GM18873 (cell line): ENCODE data around the gene NECAB2.

Experiments used
- ATAC-seq: cut with Tn5 transposase; IDR thresholded peaks from one replicate; pipeline ENCODE4 v1.9.1; 2021; ENCODE audit warnings: mild to moderate bottlenecking, moderate library complexity, moderate number of reproducible peaks; ENCODE audit not compliant: unreplicated experiment, low FRiP score

The NECAB2 gene

GRCh38 chr16:84016477-84016876 is 48.4 kb downstream of the NECAB2 start:
- ATAC-seq = no peak

GRCh38 chr16:84018710-84019109 is 50.7 kb downstream of the NECAB2 start:
- ATAC-seq = no peak

DNA sequence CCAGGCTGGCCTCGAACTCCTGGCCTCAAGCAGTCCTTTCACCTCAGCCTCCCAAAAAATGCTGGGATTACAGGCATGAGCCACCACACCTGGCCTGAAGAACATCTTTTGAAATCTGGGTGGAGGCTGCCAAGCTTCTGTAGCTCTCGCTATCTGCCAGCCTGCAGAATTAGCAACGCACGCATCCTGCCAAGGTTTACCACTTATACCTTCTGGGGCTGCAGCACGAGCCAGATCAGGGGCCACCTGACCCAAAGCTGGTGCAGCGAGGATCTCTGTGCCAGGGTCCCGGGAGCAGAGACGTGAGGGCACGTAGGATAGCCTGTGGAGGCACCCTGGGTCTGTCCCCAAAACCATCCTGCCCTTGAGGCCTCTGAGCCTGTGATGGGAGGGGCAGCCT is 52.3 kb downstream of the NECAB2 start:
- ATAC-seq = no peak

- no peak for ATAC-seq
These were observed 53.4 kb downstream of the NECAB2 start for GRCh38 chr16:84021488-84021887.

GRCh38 chr16:84022644-84023043 is 54.6 kb downstream of the NECAB2 start:
- no peak for ATAC-seq

GRCh38 chr16:84024854-84025253 is 56.8 kb downstream of the NECAB2 start:
- no peak for ATAC-seq

GRCh38 chr16:84026606-84027005 is 58.6 kb downstream of the NECAB2 start:
- no peak for ATAC-seq

DNA sequence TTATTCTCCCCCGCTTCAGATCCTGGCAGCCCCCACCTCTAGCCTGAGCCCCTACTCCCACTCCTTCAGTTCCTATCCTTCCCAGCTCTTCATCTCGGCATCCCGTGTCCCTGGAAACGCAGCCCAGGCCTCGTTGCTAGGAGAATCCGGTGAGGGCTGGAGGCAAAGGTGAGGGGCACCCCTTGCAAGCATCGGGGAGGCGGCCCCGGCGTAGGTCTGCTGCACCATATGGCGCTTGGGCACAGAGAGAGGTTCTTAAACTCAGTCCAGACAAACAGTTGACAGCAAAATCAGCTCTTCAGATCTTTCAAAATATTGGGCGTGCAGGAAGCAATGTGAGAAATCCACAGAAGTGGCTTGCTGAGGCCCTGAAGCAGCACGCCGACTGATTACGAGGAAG is 59.6 kb downstream of the NECAB2 start:
- no peak for ATAC-seq

DNA sequence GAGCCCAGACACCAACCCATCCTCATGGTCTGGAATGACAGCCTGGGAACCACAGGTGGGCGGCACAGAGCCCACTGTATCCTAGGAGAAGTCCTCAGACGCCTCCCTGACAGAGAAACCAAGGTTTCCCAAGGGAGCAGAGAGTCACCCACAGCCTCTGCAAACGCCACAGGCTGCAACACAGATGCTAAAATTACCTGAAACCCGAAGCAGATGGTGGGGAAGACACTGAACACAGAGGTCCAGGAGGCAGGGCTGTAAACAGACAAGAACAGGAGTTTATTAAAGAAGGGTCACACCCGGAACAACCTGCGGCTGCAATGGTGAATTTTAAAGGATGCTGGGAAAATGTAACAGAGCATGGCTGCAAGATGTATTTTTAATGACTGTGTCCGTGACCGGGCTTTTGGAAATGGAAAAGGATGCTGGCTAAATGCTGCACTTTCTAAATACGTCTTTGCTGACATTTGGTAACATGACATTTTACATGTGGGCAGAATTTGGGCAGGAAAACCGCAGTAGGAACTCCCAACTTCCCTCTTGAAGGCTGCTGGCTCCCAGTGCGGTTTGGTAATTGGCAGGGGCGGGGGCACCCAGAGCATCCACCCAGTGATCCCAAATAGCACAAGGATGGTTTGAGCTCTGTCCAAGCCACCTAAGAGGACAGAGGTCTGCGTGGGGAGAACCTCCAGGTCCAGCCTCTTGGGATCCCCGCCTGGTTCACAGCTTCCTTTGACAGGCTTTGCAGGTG is 61.4 kb downstream of the NECAB2 start:
- ATAC-seq = no peak

DNA sequence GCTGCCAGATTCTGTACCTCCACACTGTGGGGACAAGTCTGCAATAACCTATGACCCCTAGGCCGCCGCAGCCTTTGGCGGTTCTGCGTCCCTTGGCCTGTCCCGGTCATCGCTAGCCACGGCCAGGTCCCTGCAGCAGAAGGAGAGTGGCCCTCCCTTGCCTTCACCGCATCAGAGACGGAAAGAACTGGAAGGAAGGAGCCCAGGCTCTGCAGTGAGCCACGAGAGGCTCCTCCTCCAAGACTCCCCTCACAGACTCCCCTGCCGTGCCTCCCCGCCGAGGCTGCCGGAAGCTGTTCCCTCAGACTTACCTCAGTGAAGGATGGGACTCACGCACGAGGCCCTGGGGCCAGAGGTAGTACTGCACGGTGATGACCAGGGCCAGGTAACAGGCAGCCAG is 63.5 kb downstream of the NECAB2 start:
- no peak for ATAC-seq

- ATAC-seq = no peak
These were observed 64.6 kb downstream of the NECAB2 start for GRCh38 chr16:84032458-84033178.

- ATAC-seq = no peak
These were observed 65.5 kb downstream of the NECAB2 start for GRCh38 chr16:84033251-84034195.

DNA sequence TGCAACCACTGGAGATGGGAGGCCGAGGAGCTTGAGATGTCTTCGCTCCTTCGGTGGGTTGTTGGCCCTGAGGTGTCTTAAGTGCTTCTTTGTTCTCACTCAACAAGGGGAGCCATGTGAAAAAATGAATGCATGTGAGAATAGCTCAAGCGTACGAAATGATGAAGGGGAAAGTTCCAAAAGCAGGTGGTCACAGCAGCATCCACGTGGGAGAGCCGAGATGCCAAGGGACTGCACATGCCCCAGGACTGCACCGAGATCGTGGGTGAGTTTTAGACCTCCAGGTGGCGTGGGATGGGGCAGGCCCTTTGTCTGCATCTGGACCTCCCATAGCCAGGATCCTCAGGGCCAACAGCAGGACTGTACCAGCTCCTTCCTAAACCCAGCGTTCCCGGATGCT is 66.5 kb downstream of the NECAB2 start:
- no peak for ATAC-seq

DNA sequence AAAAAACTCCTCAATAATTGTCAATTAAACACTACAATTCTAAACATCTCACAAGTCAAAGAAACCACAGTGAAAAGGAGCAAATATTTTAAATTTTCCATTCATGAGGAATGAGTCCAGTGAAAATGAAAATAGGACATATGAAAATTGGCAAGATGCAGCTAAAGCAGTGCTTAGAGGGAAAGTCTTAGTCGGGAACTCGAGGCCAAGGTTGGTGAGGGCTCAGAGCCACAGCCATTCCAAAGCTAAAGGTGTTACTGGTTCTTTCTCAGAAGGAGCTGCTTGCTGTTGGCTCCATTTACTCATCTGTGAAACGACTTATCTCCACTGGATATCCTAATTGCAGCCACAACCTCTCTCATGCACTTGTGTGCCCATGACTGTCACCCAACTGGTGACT is 68.1 kb downstream of the NECAB2 start:
- ATAC-seq = no peak

GRCh38 chr16:84036982-84037425 is 69.0 kb downstream of the NECAB2 start:
- ATAC-seq = no peak

- ATAC-seq = no peak
These were observed 70.4 kb downstream of the NECAB2 start for GRCh38 chr16:84038469-84038868.

DNA sequence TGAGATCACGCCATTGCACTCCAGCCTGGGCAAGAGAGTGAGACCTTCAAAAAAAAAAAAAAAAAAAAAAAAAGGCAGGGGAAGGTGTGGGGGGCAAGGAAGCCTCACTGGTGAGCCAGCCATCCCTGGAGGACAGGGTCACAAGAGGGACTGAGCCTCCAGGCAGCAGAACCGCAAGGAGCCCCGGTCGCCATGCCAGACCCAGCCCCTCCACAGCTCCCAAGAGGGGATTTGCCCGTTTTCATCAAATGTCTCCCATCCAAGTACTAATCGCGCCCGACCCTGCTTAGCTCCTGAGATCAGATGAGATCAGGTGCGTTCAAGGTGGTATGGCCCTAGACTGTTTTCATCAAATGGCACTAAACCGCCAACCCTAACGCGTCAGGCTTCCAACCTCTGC is 71.7 kb downstream of the NECAB2 start:
- ATAC-seq = no peak

- no peak for ATAC-seq
These were observed 72.3 kb downstream of the NECAB2 start for GRCh38 chr16:84040226-84040822.

GRCh38 chr16:84040823-84041820 is 73.1 kb downstream of the NECAB2 start:
- ATAC-seq = no peak
